ENCODE measurements around the gene GNB1. TPM values are rescaled to one million over a fixed set of nuclear protein-coding genes. Genes with fewer than 3 reads are reported as not detected.
A peak's percentile ranks its signal among the peaks of the same experiment; 100 is the strongest.

GNB1 gene
- total and polyA plus RNA-seq, 9 of the 15 experiments (the other 6 are each of a cell fraction or from before 2014, with no cell fraction given), result 34.3 to 388 (median 114) TPM

DNA sequence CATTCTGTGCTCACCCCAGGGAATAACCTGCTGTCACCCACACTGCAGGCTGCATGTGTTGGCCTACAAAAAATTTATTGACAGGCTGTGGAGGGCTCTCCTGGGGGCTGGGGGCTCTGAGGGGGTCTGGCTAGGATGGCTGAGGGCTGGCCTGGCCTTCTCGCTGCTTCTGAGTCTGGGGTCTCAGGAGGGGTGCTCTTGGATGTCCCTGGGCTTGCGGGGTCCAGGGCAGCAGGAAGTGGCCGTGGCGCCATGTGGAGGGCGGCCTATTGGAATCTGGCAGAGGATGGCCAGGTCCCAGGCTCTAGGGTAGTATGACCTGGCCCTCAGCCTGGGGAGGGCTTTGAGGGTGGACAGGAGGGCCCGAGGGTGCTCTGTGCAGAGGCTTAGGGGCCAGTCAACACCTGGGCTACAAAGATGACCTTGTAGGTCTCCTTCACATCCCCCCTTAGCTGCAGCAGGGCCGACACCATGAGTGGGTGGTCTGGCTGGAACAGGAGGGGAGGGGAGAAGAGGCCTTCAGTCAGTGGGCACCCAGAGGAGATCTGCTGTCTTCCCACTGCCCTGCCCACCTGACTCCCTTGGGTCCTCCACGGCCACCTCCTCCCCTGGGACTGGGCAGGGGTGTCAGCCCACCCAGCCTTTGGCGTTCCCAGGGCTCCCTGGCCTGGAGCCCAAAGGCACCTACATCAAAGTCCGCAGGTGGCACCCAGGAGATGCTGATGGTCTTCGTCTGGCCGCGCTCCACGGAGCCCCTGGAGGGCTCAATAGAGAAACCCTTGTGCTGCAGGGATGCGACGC, 31.2 kb upstream of the GNB1 start:
- in situ Hi-C loops (cut with MboI) (no loop called here), intact Hi-C loops (cut with micrococcal nuclease) (no loop called here)
- ChIA-PET POLR2A (interaction anchor here (0.5 kb wide), 1 partner anchor 210 kb away, joined by 3 read pairs; no protein-coding TSS in a partner anchor), CTCF (ENCODE audit: low intra/inter-chr PET ratio) (no interaction called here)
- TF ChIP-seq NCOA6 (IDR thresholded peaks at IDR 0.05) (no peak), RHOXF2B (CRISPR knock-in tag; conservative IDR thresholded peaks at IDR 0.05) (no peak), SIX5 (IDR thresholded peaks at IDR 0.05; ENCODE audit: borderline replicate concordance in 1 of 2, insufficient read depth in 1 of 2, low read depth in 1 of 2, low read length in 2 of 2) (no peak), HDAC3 (IDR thresholded peaks at IDR 0.05; ENCODE audit: borderline replicate concordance, partially characterized antibody) (no peak), ARID2 (IDR thresholded peaks at IDR 0.05) (no peak), YY1 (IDR thresholded peaks at IDR 0.05; ENCODE audit: borderline replicate concordance in 1 of 3, control insufficient read depth in 1 of 3, extremely low read depth in 1 of 3, insufficient read depth in 3 of 3, insufficient read length in 1 of 3, insufficient replicate concordance in 2 of 3, low read depth in 1 of 3, low read length in 2 of 3) (no peak), SIN3B (IDR thresholded peaks at IDR 0.05; ENCODE audit: low read depth) (no peak), ZNF79 (CRISPR knock-in tag; IDR thresholded peaks at IDR 0.05; ENCODE audit: low read depth) (no peak), NR2F6 (CRISPR knock-in tag; IDR thresholded peaks at IDR 0.05) (no peak), ZBTB11 (CRISPR knock-in tag; IDR thresholded peaks at IDR 0.05) (no peak), NR0B1 (IDR thresholded peaks at IDR 0.05; ENCODE audit: partially characterized antibody) (no peak), HNRNPK (IDR thresholded peaks at IDR 0.05; ENCODE audit: low read depth, low read length, poor library complexity, severe bottlenecking) (no peak), ZNF408 (CRISPR knock-in tag; IDR thresholded peaks at IDR 0.05; ENCODE audit: low read depth) (no peak), MTA1 (IDR thresholded peaks at IDR 0.05; ENCODE audit: borderline replicate concordance) (no peak), TGIF2 (CRISPR knock-in tag; IDR thresholded peaks at IDR 0.05) (no peak)
- FAIRE-seq (no peak), ATAC-seq (no peak), DNase-seq (ENCODE audit: extremely low read depth in 1 of 4, low spot score in 3 of 4) (no peak)
- H3K9me1 ChIP-seq (ENCODE audit: control insufficient read depth, insufficient read depth, low read length), result no peaks in the 10 kb centered on the region
- H3K27me3 ChIP-seq (ENCODE audit: control insufficient read depth in 2 of 2, insufficient read depth in 2 of 2, low read length in 2 of 2), result peaks cover 16 to 38% of the 10 kb centered on the region in 2 experiments; a peak in 4 of 5 replicates
- H4K20me1 ChIP-seq (replicated peaks; ENCODE audit: control insufficient read depth, insufficient read depth, low read length), result peaks cover 8% of the 10 kb centered on the region
- no peaks in the 10 kb centered on the region for H3K9me3 ChIP-seq (replicated peaks; ENCODE audit: control insufficient read depth, insufficient read depth, low read depth, low read length)
- BruUV-seq (replicated peaks), result no TSS peak
- H3K27ac ChIP-seq (ENCODE audit: extremely low read depth, low read depth, low read length), result no peak overlapping the region
- 21% methylated on average over 15 of the region's 16 CpGs for WGBS (ENCODE audit: insufficient coverage, low coverage, missing lambda C conversion rate)
- peak overlapping the region in 1 of 2 experiments; percentile 37; a peak in 1 of 4 replicates for H3K9ac ChIP-seq (ENCODE audit: insufficient read depth in 1 of 2, low read depth in 2 of 2, low read length in 2 of 2)
- H3K36me3 ChIP-seq (ENCODE audit: control insufficient read depth, insufficient read depth, low read length), result no peaks in the 10 kb centered on the region
- H3K4me1 ChIP-seq (replicated peaks in 1 of 2; ENCODE audit: control insufficient read depth in 2 of 2, insufficient read depth in 2 of 2, low read length in 2 of 2), result peaks cover 9 to 92% of the 10 kb centered on the region in 2 experiments; a peak in 4 of 5 replicates
- H3K4me2 ChIP-seq (ENCODE audit: insufficient read depth, low read length), result no peak overlapping the region
- no peak overlapping the region for H2AFZ ChIP-seq (ENCODE audit: low read depth, low read length)
- H3K79me2 ChIP-seq (ENCODE audit: control insufficient read depth, insufficient read depth, low read length), result no peaks in the 10 kb centered on the region
- H3K4me3 ChIP-seq, result no peak overlapping the region
